A172 (cell line): ENCODE data around the gene NCL. TPM values are rescaled to one million over a fixed set of nuclear protein-coding genes. Genes with fewer than 3 reads are reported as not detected.

Source experiments
- DNase-seq: peaks from one replicate; pipeline ENCODE4 v3.0.0-alpha.2; 2015; ENCODE audit warnings: low spot score
- total RNA-seq: library from RNA; depleted of rRNA; stranded (reverse); fragments of >200 nt; shearing (Covaris generic); gene quantifications from 2 replicates; pipeline ENCODE4 v1.2.3, GENCODE V29; 2014; rRNA removed

NCL gene, protein sequence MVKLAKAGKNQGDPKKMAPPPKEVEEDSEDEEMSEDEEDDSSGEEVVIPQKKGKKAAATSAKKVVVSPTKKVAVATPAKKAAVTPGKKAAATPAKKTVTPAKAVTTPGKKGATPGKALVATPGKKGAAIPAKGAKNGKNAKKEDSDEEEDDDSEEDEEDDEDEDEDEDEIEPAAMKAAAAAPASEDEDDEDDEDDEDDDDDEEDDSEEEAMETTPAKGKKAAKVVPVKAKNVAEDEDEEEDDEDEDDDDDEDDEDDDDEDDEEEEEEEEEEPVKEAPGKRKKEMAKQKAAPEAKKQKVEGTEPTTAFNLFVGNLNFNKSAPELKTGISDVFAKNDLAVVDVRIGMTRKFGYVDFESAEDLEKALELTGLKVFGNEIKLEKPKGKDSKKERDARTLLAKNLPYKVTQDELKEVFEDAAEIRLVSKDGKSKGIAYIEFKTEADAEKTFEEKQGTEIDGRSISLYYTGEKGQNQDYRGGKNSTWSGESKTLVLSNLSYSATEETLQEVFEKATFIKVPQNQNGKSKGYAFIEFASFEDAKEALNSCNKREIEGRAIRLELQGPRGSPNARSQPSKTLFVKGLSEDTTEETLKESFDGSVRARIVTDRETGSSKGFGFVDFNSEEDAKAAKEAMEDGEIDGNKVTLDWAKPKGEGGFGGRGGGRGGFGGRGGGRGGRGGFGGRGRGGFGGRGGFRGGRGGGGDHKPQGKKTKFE
- total RNA-seq, result 217 and 344 TPM in 2 replicates

GRCh38 chr2:231463698-231464575, at the start of gene NCL:
Gene NCL, minus strand, starts transcription at chr2:231464484. Its CDS starts 131 bp downstream, at chr2:231464353.
- DNase-seq, result peak; percentile 94

GRCh38 chr2:231513746-231514224, 49.5 kb upstream of the NCL start:
- DNase-seq, result no peak

GRCh38 chr2:231512222-231512621, 47.9 kb upstream of the NCL start:
- DNase-seq, result no peak

GRCh38 chr2:231503766-231504165, 39.5 kb upstream of the NCL start:
- no peak for DNase-seq

DNA sequence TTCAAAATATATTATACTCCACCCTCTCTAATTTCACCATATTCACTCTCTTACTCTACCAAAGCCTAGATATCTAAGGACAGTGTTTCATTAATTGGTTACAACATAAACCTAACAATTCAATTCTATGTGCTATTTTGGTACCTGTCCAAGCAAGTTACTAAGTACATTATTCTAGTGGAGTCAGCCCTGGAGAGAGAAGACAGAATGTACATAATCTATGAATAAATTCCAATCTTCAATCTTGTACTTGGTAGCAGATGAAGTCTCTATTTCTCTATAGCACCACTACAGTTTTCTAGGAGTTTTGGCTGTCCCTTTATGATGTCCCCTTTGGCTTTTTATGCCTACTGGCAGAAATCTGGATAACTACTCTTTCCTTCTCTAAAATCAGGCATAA, 38.3 kb upstream of the NCL start:
- no peak for DNase-seq

- DNase-seq, result no peak
Measured at GRCh38 chr2:231497651-231498050, 33.4 kb upstream of the NCL start.

GRCh38 chr2:231494669-231495068, 30.4 kb upstream of the NCL start:
- DNase-seq, result no peak

DNA sequence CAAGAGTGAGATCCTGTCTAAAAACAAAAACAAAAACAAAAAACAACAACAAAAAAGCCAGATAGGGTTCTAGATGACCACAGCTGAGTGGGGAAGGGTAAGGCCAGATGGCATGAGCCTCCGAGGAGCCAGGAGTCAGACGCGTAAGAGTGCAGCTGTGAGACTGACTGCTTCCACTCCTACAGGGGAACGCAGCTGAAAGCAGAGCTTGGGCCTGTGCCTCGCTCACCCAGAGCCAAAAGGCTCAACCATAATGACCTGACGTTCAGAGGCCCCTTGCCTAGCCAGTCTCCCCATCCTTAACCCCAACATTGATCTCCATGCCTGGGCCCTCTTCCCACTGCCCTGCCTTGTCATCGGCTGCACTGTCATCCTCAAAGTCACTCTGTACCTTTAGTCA, 26.5 kb upstream of the NCL start:
- DNase-seq, result no peak

DNA sequence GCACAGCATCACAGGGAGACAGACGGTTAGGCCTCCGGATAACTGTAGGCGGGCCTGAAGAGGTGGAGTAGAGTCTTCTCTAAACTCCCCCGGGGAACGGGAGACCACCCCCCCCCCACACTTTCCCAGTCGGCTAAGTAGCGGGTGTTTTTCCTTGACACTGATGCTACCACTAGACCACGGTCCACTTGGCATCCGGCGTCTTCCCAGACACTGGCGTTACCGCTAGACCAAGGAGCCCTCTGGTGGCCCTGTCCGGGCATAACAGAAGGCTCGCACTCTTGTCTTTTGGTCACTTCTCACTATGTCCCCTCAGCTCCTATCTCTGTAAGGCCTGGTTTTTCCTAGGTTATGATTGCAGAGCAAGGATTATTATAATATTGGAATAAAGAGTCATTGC, 25.7 kb upstream of the NCL start:
- DNase-seq, result no peak

GRCh38 chr2:231488331-231488730, 24.0 kb upstream of the NCL start:
- no peak for DNase-seq

DNA sequence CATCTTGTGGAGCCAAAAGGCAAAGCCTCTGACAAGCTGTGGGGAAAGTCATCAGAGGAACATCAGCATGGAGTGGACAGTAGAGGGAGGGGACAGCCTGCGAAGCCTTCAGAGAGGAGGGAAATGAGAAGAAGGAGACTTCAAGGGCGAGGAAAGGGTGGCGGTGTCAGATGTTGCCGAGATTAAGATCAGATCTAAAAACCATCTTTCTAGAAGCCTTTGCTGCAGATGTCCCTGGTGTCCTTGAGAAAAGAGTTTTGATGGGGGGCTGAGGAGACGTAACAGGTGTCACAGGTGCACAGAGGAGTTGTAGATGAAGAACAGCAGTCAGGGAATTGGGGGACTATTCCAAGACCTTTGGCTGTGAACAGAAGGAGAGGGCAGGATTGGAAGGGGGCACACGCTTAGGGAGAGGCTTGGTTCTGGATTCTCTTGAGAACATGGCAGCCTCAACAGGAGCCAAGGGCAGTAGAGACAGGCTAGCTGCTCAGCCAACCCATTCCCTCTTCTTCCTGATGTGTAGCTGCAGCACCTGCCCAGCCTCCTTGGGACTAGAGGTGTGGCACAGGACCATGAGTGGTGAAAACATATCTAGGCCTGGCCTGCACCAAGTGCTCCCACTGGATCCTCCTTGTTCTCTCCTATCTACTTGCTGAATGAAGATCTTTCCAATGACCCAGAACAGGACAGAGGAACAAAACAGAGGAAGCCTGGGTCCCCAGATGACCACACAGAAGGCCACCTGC, 22.7 kb upstream of the NCL start:
- DNase-seq, result no peak

- DNase-seq, result no peak
Measured at GRCh38 chr2:231483398-231484329, 19.4 kb upstream of the NCL start.

- peak; percentile 14 for DNase-seq
Measured at GRCh38 chr2:231482806-231483391, 18.6 kb upstream of the NCL start.

DNA sequence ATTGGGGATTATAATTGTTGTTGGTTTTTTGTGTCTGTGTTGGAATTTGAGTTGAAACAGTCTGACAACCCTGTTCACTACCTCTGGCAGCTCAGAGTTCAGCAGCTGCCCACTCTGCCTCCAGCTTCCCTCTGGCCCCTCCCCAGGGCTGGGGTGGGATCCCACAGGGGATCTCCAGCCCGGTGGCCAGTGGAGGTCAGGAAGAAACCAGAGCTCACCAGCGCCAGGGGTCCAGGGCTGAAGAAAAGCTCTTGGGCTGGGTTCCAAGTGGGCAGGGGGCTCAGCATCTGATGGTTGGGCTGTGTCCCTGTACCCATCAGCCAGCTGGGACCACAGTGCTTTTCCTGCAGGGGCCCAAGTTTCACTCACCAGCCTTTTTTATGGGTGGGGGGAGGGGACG, 16.5 kb upstream of the NCL start:
- DNase-seq, result no peak

GRCh38 chr2:231479455-231479854, 15.2 kb upstream of the NCL start:
- DNase-seq, result no peak

DNA sequence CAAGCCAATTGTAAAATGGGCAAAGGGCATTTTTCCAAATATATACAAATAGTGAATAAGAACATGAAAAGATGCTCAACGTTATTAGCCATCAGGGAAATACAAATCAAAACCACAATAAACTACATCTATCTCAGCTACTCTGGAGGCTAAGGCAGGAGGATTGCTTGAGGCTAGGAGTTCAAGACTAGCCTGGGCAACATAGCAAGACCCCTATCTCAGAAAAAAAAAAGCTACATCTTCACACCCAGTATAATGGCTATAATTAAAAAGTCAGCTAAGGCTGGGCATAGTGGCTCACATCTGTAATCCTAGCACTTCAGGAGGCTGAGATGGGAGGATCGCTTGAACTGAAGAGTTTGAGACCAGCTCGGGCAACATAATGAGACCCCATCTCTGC, 12.6 kb upstream of the NCL start:
- DNase-seq, result no peak

GRCh38 chr2:231475965-231476364, 11.7 kb upstream of the NCL start:
- no peak for DNase-seq

- DNase-seq, result no peak
Measured at GRCh38 chr2:231472816-231473215, 8.5 kb upstream of the NCL start.

GRCh38 chr2:231470246-231470900, 6.1 kb upstream of the NCL start:
- no peak for DNase-seq
